DND-41 (cell line): ENCODE data around the gene MALT1.

Source experiments
- EZH2 ChIP-seq: IDR thresholded peaks from 3 replicates; pipeline ENCODE4 v1.6.1; 2012; ENCODE audit warnings: borderline replicate concordance, low read depth, mild to moderate bottlenecking, moderate library complexity, low read length, inconsistent platforms; ENCODE audit not compliant: severe bottlenecking
- TF ChIP-seq, protein P1 (sequence below): IDR thresholded peaks from 2 replicates; pipeline ENCODE4 v1.5.1; 2012; ENCODE audit warnings: borderline replicate concordance, low read length, moderate library complexity, mild to moderate bottlenecking; ENCODE audit not compliant: poor library complexity, severe bottlenecking; ENCODE audit errors: extremely low read depth

DNA sequence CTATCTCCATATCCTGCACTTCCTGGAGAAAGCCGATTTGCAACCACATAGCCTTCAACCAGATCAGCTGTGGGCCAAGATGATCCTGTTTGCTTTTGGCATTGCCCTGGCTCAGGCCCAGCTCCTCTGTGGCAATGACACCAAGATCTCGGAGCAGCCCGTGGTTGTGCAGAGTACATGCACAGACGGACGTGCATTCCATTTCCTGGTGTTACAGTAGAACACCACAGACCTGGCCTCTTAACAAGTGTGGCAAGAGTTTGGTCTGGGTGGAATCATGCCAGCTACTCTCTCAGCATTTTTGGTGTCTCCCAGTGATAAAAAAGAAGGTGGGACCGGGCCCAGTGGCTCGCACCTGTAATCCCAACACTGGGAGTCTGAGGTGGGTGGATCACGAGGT, 20.0 kb downstream of the MALT1 start:
- TF ChIP-seq, protein P1, sequence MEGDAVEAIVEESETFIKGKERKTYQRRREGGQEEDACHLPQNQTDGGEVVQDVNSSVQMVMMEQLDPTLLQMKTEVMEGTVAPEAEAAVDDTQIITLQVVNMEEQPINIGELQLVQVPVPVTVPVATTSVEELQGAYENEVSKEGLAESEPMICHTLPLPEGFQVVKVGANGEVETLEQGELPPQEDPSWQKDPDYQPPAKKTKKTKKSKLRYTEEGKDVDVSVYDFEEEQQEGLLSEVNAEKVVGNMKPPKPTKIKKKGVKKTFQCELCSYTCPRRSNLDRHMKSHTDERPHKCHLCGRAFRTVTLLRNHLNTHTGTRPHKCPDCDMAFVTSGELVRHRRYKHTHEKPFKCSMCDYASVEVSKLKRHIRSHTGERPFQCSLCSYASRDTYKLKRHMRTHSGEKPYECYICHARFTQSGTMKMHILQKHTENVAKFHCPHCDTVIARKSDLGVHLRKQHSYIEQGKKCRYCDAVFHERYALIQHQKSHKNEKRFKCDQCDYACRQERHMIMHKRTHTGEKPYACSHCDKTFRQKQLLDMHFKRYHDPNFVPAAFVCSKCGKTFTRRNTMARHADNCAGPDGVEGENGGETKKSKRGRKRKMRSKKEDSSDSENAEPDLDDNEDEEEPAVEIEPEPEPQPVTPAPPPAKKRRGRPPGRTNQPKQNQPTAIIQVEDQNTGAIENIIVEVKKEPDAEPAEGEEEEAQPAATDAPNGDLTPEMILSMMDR: no peak
- no peak for TF ChIP-seq EZH2
